Effector CD8-positive, alpha-beta T cell (primary cell): ENCODE results near the gene FBF1.
"Not testable (repeated sequence)": the region's sequence is repeated elsewhere in the genome, so short reads cannot be mapped to it uniquely, and the experiment has no call there.

ENCODE experiments used
- DNase-seq: peaks from one replicate; lab custom pipeline; 2025; lab: John Stamatoyannopoulos, UW

The FBF1 gene

DNA sequence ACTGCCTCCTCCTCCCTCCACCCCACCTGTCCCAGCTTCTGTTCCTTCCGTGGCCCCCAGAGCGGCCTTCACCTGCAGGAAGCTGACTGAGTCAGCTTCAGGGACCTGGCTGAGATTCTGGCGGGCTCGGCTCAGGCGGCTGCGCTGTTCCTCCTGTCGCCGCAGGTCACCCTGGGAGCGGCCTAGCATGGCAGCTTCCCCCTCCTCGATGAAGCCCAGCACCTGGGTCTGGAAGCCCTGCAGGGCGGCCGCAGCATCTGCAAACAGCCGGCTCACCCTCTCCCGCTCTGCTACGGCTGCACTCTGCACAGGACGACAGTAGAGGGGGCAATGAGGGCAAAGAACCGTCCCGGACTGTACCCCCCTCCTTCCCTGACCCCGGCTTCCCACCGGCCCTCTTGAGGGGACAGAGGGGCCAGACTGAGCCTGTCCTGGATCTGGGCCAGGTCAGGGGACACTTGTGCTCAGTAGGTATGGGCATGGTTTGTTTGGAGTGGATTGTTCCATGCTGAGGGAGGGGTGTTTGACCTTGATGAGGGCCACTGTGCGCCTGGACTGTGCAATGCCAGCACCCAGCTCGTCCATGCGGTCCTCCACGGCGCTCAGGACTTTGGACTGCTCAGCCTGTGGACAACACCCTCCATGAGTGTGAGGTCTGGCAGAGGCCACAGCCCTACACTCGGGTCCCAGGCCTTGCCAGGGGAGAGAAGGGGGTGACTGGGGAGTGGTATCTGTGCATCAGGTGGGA is 64.5 kb downstream of the FBF1 start:
- DNase-seq = peak; percentile 55

GRCh38 chr17:75875940-75876189 is 65.0 kb downstream of the FBF1 start:
- DNase-seq = no peak

- DNase-seq = no peak
Measured at GRCh38 chr17:75875182-75875939, 65.5 kb downstream of the FBF1 start.

DNA sequence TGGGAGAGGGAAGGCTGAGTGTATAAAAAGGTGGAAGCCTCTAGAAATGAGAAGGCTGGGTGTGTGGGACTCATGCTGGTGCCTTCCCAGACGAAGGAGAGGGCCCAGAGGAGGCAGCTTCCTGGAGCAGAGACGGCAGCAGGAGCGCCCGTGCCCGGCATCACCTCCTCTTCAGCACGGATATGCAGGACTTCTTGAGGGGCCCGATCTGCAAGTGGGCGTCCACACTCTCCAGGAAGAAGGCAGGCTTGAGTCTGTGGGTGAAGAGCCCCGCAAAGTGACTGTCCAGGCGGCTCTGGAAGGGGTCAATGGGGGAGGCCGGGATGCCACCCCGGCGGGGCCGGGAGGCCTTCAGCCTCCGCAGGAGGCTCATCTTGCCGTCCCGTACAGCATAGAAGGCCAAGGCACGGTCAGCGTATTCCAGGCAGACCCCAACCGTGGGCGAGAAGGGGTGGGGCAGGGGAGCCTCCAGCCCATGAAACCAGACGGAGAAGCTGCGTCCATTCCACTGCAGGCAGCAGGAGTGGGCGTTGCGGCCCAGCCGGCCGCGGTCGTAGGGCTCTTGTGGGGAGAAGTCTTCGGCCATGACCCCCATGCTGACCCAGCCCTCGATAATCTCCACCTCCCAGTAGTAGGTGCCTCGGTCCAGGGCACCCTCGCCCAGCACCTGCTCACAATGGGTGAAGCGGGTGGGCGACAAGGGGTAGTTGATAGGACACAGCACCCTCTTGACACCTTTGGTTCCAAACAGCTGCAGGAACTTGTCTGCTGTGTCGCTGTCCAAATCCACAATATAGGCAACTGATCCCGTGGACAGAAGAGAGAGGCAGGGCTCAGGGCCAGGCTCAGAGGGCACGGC is 66.3 kb downstream of the FBF1 start:
- DNase-seq = no peak

DNA sequence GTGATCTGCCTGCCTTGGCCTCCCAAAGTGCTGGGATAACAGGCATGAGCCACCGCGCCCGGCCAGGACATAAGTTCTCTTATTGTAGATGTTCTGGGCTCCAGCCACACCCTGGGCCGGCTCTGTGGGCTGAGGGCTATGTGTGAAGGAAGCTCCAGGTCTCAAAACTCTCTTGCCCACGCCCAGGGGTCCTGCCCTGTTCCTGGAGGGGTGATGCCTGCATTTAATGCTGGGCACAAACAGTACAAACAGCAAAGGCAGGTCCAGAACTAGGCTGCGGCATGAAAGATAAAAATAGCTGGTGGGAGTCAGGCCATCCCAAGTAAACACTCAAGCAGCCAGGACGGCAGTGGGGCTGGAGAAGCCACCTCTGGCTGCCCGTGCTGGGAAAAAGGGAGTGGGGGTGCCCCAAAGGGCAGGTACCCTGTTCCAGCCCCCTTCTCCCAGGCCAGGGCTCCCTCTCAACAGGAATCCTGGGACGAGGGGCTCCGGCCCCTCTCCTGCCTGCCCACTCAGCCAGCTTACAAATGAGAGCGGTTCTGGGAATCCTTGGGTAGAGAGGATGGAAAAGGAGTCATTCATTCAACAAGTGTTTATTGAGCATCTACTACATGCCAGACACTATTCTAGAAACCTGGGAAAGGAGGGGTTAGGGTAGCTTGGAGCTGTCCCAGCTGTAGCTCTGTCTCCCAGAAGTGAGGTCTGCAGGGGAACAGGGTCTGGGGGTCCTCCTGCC is 67.1 kb downstream of the FBF1 start:
- no peak for DNase-seq

DNA sequence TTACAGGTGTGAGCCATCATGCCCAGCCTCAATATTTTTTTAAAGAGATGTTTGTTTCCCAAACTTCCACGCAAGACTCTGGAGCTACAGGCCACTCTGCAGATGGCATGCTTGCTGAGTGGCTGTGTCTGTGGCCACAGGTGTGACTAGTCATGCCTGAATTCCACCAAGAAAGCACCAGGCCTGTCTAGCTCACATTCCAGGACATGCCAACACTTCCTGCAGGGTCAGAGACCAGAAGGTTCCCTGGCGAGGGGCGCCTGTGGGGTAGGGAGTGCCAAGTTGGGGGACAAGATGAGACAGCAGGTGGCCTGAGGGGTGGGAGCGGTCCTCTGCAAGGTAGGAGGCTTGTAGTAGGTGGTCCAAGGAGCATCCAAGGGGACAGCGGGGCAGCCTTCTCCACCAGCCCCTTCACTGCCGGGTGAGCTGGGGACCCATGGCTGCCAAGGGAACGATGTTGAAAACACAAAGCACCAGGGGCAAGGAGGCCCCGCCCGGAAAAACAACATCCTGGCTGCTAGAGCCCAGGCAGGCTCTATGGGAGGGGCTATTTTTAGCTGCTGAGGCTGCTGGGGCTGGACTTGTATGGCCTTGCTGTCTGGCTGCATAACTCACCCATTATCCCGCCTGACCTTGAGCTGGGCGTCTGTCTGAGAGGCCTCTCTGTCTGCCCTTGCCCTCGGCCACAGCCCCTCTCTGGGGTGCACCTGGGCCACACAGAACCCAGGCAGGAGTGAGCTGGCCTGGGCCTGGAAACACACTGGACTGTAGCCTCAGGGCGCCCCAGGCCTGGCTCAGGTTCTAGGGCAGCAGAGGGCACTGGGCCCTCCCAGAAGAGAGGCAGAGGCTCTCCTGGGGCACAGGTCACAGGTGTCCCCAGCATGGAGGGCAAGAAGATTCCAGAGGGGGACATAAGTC is 68.1 kb downstream of the FBF1 start:
- DNase-seq = no peak

- DNase-seq = not testable (repeated sequence)
Measured at GRCh38 chr17:75870228-75870627, 70.6 kb downstream of the FBF1 start.

DNA sequence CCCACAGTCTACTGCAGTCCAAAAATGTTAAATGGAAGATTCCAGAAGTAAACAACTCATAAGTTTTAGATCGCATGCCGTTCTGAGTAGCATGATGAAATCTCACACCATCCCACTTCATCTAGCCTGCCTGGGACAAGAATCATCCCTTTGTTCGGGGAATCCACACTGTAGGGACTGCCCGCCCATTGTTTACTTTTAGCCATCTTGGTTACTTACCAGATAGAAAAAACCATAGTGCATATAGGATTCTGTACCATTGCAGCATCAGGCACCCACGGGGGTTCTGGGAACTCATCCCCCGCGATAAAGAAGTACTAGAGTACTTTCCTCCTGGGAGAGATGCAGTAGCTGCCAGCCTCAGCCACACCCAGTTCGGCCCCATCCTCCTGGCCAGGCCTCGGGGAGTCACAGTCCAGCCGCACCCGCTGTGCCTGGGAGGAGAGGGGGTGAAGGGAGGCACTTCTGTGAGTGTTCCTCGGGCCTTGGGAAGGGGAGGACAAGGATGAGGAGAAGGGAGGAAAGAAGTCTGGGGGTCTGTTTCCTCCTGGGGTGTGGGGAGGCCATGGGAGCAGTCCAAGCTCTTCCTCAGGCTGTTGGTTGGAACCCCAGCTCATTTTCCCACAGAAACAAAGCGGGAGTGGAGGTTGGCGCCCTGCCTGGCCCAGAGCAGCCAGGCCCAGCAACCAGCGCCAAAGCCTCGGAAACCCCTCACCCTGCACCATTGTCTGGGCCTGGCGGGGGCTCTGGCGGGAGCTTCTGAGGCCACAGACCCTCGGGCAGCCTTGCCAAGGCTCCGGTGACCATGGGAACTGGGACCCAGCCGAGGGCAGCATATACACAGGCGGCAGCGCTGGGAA is 71.3 kb downstream of the FBF1 start:
- no peak for DNase-seq

GRCh38 chr17:75868730-75869281 is 72.0 kb downstream of the FBF1 start:
- DNase-seq = not testable (repeated sequence)

- not testable (repeated sequence) for DNase-seq
Measured at GRCh38 chr17:75865404-75866188, 75.2 kb downstream of the FBF1 start.

GRCh38 chr17:75864887-75865286 is 76.0 kb downstream of the FBF1 start:
- not testable (repeated sequence) for DNase-seq

DNA sequence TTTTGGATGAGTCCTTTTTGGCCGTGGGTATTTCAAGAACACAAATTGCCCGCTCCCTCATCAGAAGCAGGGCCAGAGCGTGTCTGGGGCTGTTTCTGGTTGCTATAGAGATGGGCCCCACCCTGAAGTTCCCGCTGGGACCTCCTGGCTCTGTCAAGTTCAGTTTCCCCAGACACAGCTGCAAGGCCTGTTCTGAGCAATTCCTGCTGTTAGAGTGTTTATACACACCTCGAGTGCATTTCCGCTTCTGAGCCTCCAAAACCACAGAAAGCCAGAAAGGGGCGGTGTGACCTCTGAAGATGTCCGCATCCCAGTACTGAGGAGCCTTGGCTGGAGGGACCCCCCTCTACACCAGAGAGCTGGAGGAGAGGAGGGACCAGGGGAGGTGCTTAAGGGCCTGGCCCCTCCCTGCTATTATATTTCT is 76.4 kb downstream of the FBF1 start:
- DNase-seq = peak; percentile 12

GRCh38 chr17:75861927-75862317 is 78.9 kb downstream of the FBF1 start:
- no peak for DNase-seq
